ENCODE results near the gene GPATCH2L. TPM values are rescaled to one million over a fixed set of nuclear protein-coding genes. Genes with fewer than 3 reads are reported as not detected.

The GPATCH2L gene
- total and polyA plus RNA-seq, 2 experiments from 2014 or later, result 18.2 to 91.4 TPM

DNA sequence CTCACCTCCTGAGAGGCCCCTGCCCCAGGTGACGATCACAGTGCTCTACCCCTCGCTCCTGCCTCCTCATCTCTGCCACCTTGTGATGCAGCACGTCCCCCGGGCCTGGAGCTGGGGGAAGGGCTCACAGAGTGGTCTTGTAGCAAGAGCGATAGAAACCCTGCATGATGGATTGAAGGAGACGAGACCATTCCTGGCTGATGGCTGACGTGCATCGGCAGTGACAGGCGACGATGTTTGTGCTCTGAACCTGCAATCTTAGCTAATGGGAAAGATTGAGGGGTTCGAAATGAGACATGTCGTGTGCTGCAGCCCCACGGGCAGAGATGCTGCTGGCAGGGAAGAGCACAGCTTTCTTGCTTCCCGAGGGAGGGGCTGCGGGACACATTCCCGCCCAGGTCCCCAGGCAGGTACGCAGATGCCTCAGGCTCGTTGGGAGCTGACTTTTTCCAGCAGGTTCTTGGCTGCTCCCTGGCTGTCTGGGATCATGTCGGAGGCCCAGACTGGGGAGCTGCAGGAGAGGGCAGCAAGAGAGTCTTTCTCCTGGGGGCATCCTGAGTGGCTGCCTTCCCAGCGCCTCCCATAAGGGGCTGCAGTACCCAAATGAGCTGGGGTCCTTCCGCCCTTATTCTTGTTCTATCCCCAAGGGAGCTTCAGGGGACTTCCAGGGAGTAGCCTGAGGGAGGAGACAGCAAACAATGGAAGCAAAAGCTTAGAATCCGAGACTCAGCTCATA lies 38.7 kb upstream of the GPATCH2L start:
- H3K27ac ChIP-seq, result no peak overlapping the region
- no peaks in the 10 kb centered on the region for H3K36me3 ChIP-seq
- no peak overlapping the region for H3K4me3 ChIP-seq
- no peaks in the 10 kb centered on the region for H3K4me1 ChIP-seq (ENCODE audit: low read depth)
- no peaks in the 10 kb centered on the region for H3K27me3 ChIP-seq
- no peak for DNase-seq (ENCODE audit: low read depth in 1 of 2, low spot score in 1 of 2)
- no peaks in the 10 kb centered on the region for H3K9me3 ChIP-seq (ENCODE audit: low read depth)
- TF ChIP-seq, protein P1, sequence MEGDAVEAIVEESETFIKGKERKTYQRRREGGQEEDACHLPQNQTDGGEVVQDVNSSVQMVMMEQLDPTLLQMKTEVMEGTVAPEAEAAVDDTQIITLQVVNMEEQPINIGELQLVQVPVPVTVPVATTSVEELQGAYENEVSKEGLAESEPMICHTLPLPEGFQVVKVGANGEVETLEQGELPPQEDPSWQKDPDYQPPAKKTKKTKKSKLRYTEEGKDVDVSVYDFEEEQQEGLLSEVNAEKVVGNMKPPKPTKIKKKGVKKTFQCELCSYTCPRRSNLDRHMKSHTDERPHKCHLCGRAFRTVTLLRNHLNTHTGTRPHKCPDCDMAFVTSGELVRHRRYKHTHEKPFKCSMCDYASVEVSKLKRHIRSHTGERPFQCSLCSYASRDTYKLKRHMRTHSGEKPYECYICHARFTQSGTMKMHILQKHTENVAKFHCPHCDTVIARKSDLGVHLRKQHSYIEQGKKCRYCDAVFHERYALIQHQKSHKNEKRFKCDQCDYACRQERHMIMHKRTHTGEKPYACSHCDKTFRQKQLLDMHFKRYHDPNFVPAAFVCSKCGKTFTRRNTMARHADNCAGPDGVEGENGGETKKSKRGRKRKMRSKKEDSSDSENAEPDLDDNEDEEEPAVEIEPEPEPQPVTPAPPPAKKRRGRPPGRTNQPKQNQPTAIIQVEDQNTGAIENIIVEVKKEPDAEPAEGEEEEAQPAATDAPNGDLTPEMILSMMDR (IDR thresholded peaks at IDR 0.05; ENCODE audit: low read depth, low read length), result no peak

DNA sequence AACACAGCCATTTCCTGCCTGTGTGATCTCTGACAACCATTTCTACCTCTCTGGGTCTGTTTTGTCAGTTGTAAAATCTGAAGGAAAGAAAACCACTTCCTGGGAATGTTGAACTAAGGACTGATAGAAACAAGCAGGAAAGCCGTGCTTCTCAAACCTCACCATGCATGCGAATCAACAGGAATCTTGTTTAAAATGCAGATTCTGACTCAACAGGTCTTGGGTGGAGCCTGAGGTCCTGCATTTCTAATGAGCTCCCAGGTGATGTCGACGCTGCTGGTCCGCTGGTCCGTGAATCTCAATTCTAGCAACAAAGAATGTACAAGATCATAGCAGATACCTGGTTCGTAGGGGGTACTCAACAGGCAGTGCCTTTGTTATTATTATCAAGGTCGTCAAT lies 38.0 kb upstream of the GPATCH2L start:
- no peak overlapping the region for H3K4me3 ChIP-seq
- H3K9me3 ChIP-seq (ENCODE audit: low read depth), result no peaks in the 10 kb centered on the region
- TF ChIP-seq, protein P1 (IDR thresholded peaks at IDR 0.05; ENCODE audit: low read depth, low read length), result no peak
- no peak overlapping the region for H3K27ac ChIP-seq
- DNase-seq (ENCODE audit: low read depth in 1 of 2, low spot score in 1 of 2), result no peak
- H3K4me1 ChIP-seq (ENCODE audit: low read depth), result no peaks in the 10 kb centered on the region
- H3K27me3 ChIP-seq, result no peaks in the 10 kb centered on the region
- H3K36me3 ChIP-seq, result no peaks in the 10 kb centered on the region

DNA sequence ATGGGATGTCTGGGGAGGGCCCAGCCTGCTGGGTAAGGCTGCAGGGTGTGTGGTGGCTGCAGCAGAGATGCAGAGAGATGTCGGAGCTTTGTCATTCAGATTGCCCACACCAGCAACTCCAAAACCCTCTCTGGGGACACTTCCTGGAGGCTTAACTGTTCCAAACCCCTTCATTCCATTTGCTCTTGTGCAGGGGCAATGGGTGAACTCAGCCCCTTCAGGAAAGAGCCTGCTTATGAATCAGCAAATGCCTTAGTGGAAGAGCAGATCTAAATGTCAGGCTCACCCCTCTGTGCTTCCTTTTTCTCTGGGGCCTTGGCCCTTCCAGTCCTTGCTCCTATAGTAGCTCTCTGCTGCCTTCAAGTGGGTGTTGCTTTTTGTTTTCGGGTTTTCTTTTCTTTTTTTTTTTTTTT lies 36.7 kb upstream of the GPATCH2L start:
- no peak overlapping the region for H3K27ac ChIP-seq
- no peak overlapping the region for H3K4me3 ChIP-seq
- H3K9me3 ChIP-seq (ENCODE audit: low read depth), result no peaks in the 10 kb centered on the region
- H3K27me3 ChIP-seq, result no peaks in the 10 kb centered on the region
- H3K4me1 ChIP-seq (ENCODE audit: low read depth), result no peaks in the 10 kb centered on the region
- H3K36me3 ChIP-seq, result no peaks in the 10 kb centered on the region
- no peak for DNase-seq (ENCODE audit: low read depth in 1 of 2, low spot score in 1 of 2)
- TF ChIP-seq, protein P1 (IDR thresholded peaks at IDR 0.05; ENCODE audit: low read depth, low read length), result no peak

DNA sequence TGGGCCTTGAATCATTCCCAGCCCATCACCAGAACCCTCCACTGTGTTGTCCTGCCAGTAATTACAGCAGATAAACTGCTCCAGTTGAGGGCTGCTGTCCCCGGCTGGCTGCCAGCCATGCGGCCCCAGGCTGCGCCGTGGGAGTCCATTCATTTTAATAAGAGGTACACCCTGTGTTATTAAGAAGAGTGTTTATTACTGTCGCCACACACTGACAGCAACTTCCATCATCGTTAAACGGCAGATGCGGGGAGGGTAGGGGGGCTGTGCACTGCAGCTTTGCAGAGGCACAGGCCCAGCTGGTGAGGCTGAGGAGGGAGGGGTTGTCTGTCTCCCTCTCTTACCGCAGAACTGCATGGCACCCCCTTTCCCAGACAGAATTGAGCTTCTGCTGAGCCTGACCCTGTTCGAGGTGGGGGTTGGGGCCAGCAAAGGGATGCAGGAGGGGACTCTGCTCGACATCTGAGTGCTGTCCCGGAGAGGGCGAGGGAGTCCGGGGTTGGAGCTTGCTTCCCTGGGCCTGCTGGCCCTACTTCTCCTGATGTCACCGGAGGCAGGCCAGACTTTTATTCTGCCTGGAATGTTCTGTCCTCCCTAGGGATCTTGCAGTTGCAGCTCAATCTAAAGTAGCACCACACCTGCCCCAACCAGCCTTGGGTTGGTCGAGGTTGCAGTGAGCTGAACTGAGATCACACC lies 33.8 kb upstream of the GPATCH2L start:
- Histone ChIP-seq H3K36me3 (no peaks in the 10 kb centered on the region), H3K9me3 (ENCODE audit: low read depth) (no peaks in the 10 kb centered on the region), H3K4me3 (no peak overlapping the region), H3K4me1 (ENCODE audit: low read depth) (no peaks in the 10 kb centered on the region), H3K27me3 (no peaks in the 10 kb centered on the region), H3K27ac (no peak overlapping the region)
- no peak for DNase-seq (ENCODE audit: low read depth in 1 of 2, low spot score in 1 of 2)
- TF ChIP-seq, protein P1 (IDR thresholded peaks at IDR 0.05; ENCODE audit: low read depth, low read length), result no peak

DNA sequence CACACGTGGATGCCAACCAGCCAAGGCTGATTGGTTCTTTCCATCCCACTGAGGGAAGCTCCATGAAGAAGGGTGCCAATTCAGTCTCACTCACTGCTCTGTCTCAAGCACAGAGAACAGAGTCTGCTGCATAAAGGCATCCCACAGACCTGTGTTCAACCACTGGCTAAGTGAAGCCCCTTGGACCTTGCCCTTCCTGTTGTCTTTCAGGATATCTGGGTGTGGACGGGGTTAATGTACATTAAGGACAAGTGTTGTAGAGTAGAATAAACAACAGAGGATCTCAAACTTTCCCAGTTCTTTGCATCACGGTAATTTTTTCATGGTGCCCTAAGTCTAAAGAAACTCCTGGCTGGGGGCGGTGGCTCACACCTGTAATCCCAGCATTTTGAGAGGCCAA lies 33.1 kb upstream of the GPATCH2L start:
- no peak overlapping the region for H3K27ac ChIP-seq
- H3K4me1 ChIP-seq (ENCODE audit: low read depth), result no peaks in the 10 kb centered on the region
- TF ChIP-seq, protein P1 (IDR thresholded peaks at IDR 0.05; ENCODE audit: low read depth, low read length), result no peak

More for the DNA sequence above, 33.1 kb upstream of the GPATCH2L start:
- no peak for DNase-seq (ENCODE audit: low read depth in 1 of 2, low spot score in 1 of 2)
- no peaks in the 10 kb centered on the region for H3K9me3 ChIP-seq (ENCODE audit: low read depth)
- no peaks in the 10 kb centered on the region for H3K36me3 ChIP-seq
- H3K4me3 ChIP-seq, result no peak overlapping the region
- no peaks in the 10 kb centered on the region for H3K27me3 ChIP-seq
